PC-9 (cell line): ENCODE results near the gene LGALS12.
"Not testable (repeated sequence)": the region's sequence is repeated elsewhere in the genome, so short reads cannot be mapped to it uniquely, and the experiment has no call there.

Experiments
- EZH2 ChIP-seq: fragments of 200-600 bp; sonication (generic); IDR thresholded peaks from 2 replicates; pipeline ENCODE4 v1.8.0; 2017; ENCODE audit warnings: antibody characterized with exemption, low read depth
- TF ChIP-seq, protein P1 (sequence below): fragments of 200-600 bp; sonication (generic); conservative IDR thresholded peaks from 2 replicates; pipeline ENCODE4 v1.6.1; 2017; ENCODE audit warnings: mixed run types, antibody characterized with exemption, mild to moderate bottlenecking, moderate library complexity

DNA sequence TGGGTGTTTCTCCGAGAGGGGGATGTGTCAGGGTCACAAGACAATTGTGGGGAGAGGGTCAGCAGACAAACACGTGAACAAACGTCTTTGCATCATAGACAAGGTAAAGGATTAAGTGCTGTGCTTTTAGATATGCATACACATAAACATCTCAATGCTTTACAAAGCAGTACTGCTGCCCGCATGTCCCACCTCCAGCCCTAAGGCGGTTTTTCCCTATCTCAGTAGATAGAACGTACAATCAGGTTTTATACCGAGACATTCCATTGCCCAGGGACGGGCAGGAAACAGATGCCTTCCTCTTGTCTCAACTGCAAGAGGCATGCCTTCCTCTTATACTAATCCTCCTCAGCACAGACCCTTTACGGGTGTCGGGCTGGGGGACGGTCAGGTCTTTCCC, 22.3 kb downstream of the LGALS12 start:
- TF ChIP-seq, protein P1, sequence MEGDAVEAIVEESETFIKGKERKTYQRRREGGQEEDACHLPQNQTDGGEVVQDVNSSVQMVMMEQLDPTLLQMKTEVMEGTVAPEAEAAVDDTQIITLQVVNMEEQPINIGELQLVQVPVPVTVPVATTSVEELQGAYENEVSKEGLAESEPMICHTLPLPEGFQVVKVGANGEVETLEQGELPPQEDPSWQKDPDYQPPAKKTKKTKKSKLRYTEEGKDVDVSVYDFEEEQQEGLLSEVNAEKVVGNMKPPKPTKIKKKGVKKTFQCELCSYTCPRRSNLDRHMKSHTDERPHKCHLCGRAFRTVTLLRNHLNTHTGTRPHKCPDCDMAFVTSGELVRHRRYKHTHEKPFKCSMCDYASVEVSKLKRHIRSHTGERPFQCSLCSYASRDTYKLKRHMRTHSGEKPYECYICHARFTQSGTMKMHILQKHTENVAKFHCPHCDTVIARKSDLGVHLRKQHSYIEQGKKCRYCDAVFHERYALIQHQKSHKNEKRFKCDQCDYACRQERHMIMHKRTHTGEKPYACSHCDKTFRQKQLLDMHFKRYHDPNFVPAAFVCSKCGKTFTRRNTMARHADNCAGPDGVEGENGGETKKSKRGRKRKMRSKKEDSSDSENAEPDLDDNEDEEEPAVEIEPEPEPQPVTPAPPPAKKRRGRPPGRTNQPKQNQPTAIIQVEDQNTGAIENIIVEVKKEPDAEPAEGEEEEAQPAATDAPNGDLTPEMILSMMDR = not testable (repeated sequence)
- TF ChIP-seq EZH2 = not testable (repeated sequence)
